ENCODE results near the gene ZNF621.
A peak's percentile ranks its signal among the peaks of the same experiment; 100 is the strongest.

The ZNF621 gene

GRCh38 chr3:40504636-40505430 lies 19.9 kb upstream of the ZNF621 start:
- Histone ChIP-seq H3K4me2 (ENCODE audit: low read length) (peak overlapping the region; percentile 62), H3K4me3 (ENCODE audit: low read depth, low read length, poor library complexity, severe bottlenecking) (peak overlapping the region; percentile 62), H3K9me3 (ENCODE audit: low read length) (no peaks in the 10 kb centered on the region), H3F3A (ENCODE audit: insufficient read depth, low read length) (no peaks in the 10 kb centered on the region), H3K9ac (ENCODE audit: low read length) (no peak overlapping the region), H3K36me3 (ENCODE audit: insufficient read depth, low read length) (peaks cover 8% of the 10 kb centered on the region), H3K4me1 (ENCODE audit: insufficient read depth, low read length, severe bottlenecking) (peaks cover 13% of the 10 kb centered on the region), H3K27ac (ENCODE audit: low read depth, low read length, poor library complexity, severe bottlenecking) (no peak overlapping the region), H3K27me3 (ENCODE audit: insufficient read depth, low read length) (no peaks in the 10 kb centered on the region; the same call in 1 of the 2 replicates), H3K9me2 (ENCODE audit: low read depth, low read length) (no peaks in the 10 kb centered on the region), H2AFZ (ENCODE audit: low read length) (no peak overlapping the region), H4K20me1 (ENCODE audit: insufficient read depth, low read length) (no peaks in the 10 kb centered on the region), H3K79me2 (ENCODE audit: insufficient read depth, low read length) (no peaks in the 10 kb centered on the region)
- TF ChIP-seq, protein P1, sequence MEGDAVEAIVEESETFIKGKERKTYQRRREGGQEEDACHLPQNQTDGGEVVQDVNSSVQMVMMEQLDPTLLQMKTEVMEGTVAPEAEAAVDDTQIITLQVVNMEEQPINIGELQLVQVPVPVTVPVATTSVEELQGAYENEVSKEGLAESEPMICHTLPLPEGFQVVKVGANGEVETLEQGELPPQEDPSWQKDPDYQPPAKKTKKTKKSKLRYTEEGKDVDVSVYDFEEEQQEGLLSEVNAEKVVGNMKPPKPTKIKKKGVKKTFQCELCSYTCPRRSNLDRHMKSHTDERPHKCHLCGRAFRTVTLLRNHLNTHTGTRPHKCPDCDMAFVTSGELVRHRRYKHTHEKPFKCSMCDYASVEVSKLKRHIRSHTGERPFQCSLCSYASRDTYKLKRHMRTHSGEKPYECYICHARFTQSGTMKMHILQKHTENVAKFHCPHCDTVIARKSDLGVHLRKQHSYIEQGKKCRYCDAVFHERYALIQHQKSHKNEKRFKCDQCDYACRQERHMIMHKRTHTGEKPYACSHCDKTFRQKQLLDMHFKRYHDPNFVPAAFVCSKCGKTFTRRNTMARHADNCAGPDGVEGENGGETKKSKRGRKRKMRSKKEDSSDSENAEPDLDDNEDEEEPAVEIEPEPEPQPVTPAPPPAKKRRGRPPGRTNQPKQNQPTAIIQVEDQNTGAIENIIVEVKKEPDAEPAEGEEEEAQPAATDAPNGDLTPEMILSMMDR (IDR thresholded peaks at IDR 0.05; ENCODE audit: low read length), result no peak

DNA sequence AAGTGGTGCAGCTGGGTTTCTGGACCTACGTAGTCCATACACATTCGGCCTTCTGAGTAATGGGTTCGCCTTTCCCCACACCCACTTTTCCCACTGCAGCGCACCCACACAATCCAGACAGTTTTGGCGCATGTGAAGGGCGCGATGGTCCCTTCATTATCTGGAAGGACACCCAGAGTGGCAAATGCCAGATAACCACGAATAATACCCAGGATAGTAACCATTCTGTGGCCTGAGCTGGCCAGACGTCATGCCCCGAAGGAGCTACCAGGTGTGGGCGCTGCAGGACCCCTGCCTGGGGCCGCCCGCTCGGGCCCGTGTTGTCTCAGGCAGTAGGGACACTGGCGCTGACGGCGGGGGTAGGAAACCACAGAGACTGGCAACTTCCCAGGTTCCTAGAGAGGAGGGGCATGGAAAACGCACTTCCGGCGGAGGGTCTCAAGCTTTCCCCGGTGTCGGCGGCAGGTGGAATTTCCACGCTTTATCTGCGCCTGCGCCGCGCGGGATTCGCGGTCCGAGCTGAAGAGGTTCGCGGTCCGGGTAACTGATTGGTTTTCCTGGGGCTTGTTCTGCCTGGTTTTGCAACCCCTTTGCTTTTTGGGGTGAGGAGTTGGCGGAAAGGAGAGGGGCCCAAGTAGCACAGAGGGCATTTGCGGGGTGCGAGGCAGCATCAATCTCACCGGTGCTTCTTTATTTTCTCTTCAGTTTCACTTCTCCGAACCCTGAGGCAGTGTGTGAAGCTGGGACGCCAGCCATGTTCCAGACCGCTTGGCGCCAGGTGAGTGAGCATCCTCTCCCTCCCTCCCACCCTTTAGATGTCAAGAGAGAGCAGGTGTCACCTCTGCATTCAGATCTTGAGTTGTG lies 18.9 kb upstream of the ZNF621 start, which contains the start of gene ZNF620:
TSS of gene ZNF620 (plus strand) at position 441 of the 864 bp plus-strand sequence. CDS start at position 755, 314 bp downstream.
- peaks cover 13% of the 10 kb centered on the region for H3K4me1 ChIP-seq (ENCODE audit: insufficient read depth, low read length, severe bottlenecking)
- H3K4me2 ChIP-seq (ENCODE audit: low read length), result peak within 1 kb of the TSS; percentile 62
- no peak within 1 kb of the TSS for H2AFZ ChIP-seq (ENCODE audit: low read length)
- H3F3A ChIP-seq (ENCODE audit: insufficient read depth, low read length), result no peaks in the 10 kb centered on the region
- peaks cover 18% of the 10 kb centered on the region for H3K36me3 ChIP-seq (ENCODE audit: insufficient read depth, low read length)
- no peaks in the 10 kb centered on the region; the same call in 1 of the 2 replicates for H3K27me3 ChIP-seq (ENCODE audit: insufficient read depth, low read length)
- no peaks in the 10 kb centered on the region for H3K79me2 ChIP-seq (ENCODE audit: insufficient read depth, low read length)
- TF ChIP-seq, protein P1 (IDR thresholded peaks at IDR 0.05; ENCODE audit: low read length), result peak; percentile 77
- no peak for TF ChIP-seq EZH2 (IDR thresholded peaks at IDR 0.05; ENCODE audit: borderline replicate concordance, low read length)
- no peaks in the 10 kb centered on the region for H3K9me3 ChIP-seq (ENCODE audit: low read length)
- no peaks in the 10 kb centered on the region for H4K20me1 ChIP-seq (ENCODE audit: insufficient read depth, low read length)
- peak within 1 kb of the TSS; percentile 58 for H3K9ac ChIP-seq (ENCODE audit: low read length)
- peak within 1 kb of the TSS; percentile 62 for H3K4me3 ChIP-seq (ENCODE audit: low read depth, low read length, poor library complexity, severe bottlenecking)
- H3K27ac ChIP-seq (ENCODE audit: low read depth, low read length, poor library complexity, severe bottlenecking), result no peak within 1 kb of the TSS
- no peaks in the 10 kb centered on the region for H3K9me2 ChIP-seq (ENCODE audit: low read depth, low read length)

DNA sequence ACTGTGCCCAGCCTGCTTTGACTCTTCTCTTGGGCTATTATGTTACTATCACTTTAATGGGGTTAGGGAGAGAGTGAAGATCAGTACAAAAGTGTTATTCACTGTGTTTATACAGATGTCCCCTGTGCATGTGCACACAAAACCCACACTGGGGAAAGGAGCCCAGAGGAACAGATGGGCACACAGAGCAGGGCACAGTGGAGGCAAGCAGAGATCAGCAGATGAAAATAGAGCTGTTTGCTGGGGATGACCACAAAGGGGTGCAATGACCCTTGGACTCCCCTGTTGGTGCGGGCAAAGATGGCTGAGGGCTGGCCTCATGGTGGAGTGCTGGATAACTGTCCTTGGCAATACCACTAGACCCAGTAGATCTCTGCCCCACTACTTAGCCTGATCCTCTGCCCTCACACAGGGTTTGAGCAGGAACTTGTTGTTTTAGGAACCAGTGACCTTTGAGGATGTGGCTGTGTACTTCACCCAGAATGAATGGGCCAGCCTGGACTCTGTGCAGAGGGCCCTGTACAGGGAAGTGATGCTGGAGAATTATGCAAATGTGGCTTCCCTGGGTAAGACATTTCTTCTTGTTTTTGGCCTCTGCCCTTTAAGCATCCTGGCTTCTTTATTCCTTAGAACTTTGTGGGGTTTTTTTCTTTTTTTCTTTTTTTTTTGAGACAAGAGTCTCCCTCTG lies 13.6 kb upstream of the ZNF621 start:
- peaks cover 8% of the 10 kb centered on the region for H3K4me1 ChIP-seq (ENCODE audit: insufficient read depth, low read length, severe bottlenecking)
- peaks cover 23% of the 10 kb centered on the region for H3K36me3 ChIP-seq (ENCODE audit: insufficient read depth, low read length)

More for the DNA sequence above, 13.6 kb upstream of the ZNF621 start:
- Histone ChIP-seq H2AFZ (ENCODE audit: low read length) (no peak overlapping the region), H3F3A (ENCODE audit: insufficient read depth, low read length) (no peaks in the 10 kb centered on the region), H3K27me3 (ENCODE audit: insufficient read depth, low read length) (no peaks in the 10 kb centered on the region), H3K9me3 (ENCODE audit: low read length) (no peaks in the 10 kb centered on the region), H3K9ac (ENCODE audit: low read length) (no peak overlapping the region), H3K4me2 (ENCODE audit: low read length) (no peak overlapping the region), H3K4me3 (ENCODE audit: low read depth, low read length, poor library complexity, severe bottlenecking) (no peak overlapping the region), H3K9me2 (ENCODE audit: low read depth, low read length) (no peaks in the 10 kb centered on the region), H3K27ac (ENCODE audit: low read depth, low read length, poor library complexity, severe bottlenecking) (no peak overlapping the region), H3K79me2 (ENCODE audit: insufficient read depth, low read length) (no peaks in the 10 kb centered on the region), H4K20me1 (ENCODE audit: insufficient read depth, low read length) (no peaks in the 10 kb centered on the region)
- TF ChIP-seq EZH2 (IDR thresholded peaks at IDR 0.05; ENCODE audit: borderline replicate concordance, low read length), result no peak
- TF ChIP-seq, protein P1 (IDR thresholded peaks at IDR 0.05; ENCODE audit: low read length), result no peak
